Activated CD8-positive, alpha-beta memory T cell treated with anti-CD3 and anti-CD28 coated beads, Interleukin-2, amount 50 U/mL, for 1 hour (primary cell): ENCODE data around the gene PDXP.

Source experiments
- DNase-seq: peaks from one replicate; pipeline ENCODE4 v3.0.0-alpha.2; 2020; ENCODE audit errors: extremely low read depth

The PDXP gene

DNA sequence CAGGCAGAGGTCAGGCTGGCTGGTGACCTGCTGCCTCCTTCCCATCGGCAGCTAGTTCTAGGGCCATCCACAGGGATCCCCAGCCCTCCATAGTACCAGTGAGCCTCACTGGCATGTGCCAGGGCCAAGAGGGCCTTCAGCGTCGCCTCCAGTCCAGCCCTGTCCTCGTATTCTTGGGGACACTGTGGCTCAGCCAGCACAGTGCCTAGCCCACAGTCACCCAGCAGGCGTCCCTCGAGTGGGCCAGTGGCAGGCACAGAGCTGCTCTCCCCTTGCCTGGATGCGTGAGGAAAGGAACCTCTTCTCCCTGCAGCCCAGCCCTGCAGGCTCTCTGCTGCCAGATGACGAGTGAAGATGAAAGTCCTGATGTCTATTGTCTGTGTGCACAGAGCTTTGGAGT lies 29.7 kb upstream of the PDXP start:
- DNase-seq, result no peak

DNA sequence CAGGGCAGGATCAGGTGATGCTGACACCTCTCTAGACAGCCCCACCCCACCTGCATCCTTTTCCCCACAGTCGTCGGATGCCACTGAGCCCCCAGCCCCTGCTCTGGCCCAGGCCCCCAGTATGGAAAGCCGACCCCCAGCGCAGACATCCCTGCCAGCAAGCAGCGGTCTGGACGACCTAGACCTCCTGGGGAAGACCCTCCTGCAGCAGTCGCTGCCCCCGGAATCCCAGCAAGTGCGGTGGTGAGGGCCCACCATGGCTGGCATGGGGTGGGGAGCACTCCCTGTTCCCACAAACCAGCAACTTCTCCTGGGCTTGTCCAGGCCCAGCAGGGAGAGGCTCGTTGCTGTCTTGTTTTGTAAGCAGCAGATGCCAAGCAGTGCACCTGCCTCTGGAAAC lies 28.6 kb upstream of the PDXP start:
- DNase-seq, result no peak

GRCh38 chr22:37630839-37631435 lies 27.6 kb upstream of the PDXP start:
- DNase-seq, result no peak

DNA sequence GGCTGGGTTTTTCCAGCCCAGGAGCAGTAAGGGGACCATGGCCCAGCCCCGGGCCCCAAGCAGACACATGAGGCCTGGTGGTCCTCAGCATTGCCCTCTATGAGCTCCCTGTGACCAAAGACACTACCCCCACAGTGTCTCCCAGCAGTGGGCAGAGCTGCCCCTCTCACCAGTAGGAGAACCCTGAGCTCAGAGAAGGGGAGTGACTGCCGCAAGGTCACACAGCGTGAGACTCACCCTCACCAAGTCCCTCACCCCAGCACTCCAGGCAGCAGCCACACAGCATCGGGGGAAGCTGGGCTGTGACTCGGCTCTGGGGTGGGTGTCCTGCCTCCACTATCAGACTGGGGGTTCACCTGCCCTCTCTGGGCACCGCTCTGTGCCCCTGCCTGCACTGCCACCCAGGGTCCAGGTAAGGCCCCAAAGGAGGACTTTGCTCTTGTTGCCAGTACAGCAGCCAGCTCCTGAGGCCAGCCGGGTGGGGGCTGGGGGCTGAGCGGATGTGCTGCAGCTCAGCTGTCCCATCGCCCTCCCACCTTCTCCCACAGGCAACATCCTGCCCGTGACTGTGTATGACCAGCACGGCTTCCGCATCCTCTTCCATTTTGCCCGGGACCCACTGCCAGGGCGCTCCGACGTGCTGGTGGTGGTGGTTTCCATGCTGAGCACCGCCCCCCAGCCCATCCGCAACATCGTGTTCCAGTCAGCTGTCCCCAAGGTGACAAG lies 26.9 kb upstream of the PDXP start:
- DNase-seq, result no peak

- no peak for DNase-seq
Observed at GRCh38 chr22:37632174-37633088, 26.1 kb upstream of the PDXP start.

DNA sequence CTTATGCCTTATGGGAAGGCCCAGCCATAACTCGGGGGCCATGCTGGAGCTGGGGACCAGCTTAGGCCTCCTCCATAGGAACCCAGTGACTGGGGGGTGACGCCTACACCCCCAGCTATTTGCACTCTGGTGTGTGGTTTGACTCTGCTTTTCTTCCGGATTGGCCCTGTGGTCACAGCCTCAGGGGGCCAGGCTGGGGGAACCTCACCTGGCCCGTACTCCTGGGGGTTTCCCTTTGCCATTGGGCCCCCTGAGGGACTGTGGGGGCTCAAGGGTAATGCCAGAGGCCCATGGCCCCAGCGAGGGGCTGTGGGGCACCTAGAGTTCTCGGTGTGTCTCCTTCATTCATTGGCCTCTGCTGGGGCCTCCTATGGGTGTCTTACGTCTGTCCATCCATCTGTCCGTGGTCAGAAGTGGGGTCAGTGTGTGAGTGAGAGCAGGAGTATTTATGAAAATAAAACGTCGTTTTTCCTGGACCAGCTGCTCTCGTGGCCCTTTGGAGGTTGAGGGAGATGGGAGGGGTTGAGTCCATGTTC lies 25.4 kb upstream of the PDXP start:
- no peak for DNase-seq

- no peak for DNase-seq
Observed at GRCh38 chr22:37633625-37634416, 24.7 kb upstream of the PDXP start.

GRCh38 chr22:37634417-37634924 lies 24.1 kb upstream of the PDXP start:
- DNase-seq, result no peak

DNA sequence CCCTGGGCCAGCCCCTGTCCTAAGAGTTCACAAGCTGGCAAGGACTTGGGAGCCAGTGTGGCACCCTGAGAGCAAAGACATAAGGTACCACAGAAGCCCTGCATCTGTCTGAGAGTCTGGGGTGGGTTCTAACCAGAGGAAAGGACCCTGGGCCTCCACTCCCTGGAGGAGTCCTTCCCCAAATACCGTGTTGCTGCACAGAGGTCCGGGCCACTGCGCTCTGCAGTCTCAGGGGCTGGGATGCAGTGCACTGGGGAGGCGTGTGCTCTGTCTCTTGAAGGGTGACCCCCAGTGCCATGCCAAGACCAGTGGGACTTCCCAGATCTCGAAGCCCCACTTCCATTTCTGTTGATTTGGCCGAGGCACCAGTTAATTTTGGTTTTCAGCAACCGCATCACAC lies 23.4 kb upstream of the PDXP start:
- no peak for DNase-seq

- no peak for DNase-seq
Observed at GRCh38 chr22:37636186-37636948, 22.2 kb upstream of the PDXP start.

GRCh38 chr22:37636949-37637273 lies 21.6 kb upstream of the PDXP start:
- no peak for DNase-seq

GRCh38 chr22:37638391-37639069 lies 20.0 kb upstream of the PDXP start:
- DNase-seq, result no peak

GRCh38 chr22:37639070-37639760 lies 19.3 kb upstream of the PDXP start, which contains the start of gene SH3BP1:
SH3BP1 (plus strand) TSS chr22:37639669; CDS start chr22:37639788, 119 bp downstream.
- DNase-seq, result no peak

DNA sequence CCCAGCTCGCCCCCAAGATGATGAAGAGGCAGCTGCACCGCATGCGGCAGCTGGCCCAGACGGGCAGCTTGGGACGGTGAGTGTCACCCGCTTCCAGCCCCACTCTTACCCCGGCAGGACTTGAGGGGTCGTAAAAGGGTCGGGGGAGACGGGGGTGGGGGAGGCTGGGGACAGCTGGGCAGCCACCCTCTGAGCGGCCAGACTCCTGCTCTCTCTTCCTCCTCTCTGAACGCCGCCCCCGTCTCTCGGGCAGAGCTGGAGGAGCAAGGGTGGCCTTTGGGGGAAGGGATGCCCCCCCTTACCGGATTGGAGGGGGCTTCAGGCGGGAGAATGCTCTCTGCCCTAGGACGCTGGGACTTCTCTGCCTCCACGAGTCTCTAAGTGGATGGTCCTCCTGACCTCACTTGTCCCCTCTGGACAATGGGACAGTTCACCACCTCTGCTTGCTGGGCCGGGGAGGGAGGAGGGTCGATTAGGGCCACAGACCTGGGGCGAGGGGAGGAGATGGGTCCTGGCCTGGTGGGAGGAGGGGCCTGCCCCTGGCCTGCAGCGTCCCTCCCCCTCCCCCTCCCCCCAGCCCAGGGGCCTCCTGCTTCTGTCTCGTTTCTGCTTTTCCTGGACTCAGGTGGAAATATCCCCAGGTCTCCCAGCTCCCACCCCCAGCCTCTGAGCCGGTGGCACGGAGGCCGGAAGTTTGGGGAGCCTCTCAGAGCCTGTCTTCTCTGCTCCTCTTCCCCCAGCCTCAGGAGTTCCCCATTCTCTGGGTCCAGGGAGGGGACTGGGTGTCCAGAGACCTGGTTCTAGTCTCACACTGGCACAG lies 18.5 kb upstream of the PDXP start:
- DNase-seq, result no peak

DNA sequence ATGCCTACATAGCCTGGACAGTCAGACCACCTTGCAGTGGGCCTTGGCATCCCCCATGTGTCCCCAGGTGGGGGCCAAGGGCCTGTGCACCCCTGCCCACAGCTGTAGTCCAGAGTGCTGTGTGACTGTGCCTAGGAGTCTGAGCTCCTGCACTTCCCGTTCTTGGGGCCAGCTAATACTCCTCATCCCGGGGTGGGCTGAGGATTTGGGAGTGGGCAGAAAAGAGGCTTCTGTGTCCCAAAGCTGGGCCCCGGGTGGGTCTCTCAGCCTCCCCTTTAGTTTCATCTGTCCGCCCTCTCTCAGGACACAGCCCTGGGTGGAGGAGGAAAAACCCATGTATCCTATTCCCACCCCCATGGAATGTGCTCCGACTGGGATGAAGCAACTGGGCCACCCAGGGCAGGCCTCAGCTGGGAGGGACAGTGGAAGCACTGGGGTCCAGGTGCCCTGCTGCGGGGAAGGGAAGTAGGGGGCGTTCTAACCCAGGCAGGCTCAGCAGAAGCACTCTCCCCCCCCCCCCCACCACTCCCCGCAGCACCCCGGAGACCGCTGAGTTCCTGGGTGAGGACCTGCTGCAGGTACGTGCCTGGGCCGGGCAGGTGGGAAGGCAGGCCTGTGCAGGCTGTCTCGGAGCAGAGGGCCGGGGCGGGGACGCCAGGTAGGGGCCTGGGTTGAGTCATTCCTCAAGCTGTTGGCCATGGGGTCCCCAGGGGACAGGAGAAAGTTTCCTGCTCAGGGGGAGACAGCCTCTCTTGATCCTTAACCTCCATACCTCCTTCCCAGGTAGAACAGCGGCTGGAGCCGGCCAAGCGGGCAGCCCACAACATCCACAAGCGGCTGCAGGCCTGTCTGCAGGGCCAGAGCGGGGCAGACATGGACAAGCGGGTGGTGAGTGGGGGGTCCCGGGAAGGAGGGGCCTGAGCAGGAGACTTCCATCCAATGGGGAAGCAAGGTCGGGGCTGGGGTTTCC lies 17.6 kb upstream of the PDXP start:
- no peak for DNase-seq

- no peak for DNase-seq
Observed at GRCh38 chr22:37641561-37641949, 17.0 kb upstream of the PDXP start.

GRCh38 chr22:37643225-37643847 lies 15.2 kb upstream of the PDXP start:
- peak; percentile 55 for DNase-seq
